Measurements from ENCODE around the gene PC.

PC gene

DNA sequence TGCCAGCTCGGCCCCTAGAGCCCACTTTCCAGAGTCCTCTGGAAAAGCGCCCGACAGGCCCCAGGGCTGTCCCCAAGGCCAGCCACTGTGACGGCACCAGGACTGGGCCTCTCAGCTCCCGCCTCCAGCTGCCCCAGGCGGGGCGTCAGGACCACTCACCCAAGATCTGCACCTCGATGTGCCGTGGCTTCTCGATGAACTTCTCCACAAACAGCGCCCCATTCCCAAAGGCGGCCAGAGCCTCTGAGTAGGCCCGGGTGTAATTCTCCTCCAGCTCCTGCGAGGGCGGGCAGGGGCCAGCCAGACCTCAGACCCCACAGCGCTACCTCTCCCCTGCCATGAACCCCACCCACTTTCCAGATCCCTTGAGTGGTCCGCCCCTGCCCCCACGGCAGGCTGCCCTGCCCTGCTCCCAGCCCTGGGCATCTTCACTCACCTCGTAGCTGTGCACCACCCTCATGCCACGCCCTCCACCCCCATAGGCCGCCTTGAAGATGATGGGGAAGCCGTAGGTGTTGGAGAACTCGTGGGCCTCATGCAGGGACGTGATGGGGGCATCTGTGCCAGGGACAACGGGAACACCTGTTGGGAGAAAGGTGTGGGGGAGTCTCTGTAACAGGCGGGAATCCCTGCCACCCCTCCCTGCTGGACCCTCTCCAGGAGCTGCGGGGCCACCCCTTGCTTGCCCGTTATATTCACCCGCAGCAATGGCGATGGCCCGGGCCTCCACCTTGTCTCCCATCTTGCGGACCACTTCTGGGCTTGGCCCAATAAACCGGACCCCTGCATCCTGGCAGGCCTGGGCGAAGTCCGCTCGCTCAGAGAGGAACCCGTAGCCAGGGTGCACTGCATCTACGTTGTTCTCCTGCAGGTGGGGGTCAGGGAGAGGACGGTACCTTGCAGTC is 87.3 kb downstream of the PC start:
- TF ChIP-seq, protein P1, sequence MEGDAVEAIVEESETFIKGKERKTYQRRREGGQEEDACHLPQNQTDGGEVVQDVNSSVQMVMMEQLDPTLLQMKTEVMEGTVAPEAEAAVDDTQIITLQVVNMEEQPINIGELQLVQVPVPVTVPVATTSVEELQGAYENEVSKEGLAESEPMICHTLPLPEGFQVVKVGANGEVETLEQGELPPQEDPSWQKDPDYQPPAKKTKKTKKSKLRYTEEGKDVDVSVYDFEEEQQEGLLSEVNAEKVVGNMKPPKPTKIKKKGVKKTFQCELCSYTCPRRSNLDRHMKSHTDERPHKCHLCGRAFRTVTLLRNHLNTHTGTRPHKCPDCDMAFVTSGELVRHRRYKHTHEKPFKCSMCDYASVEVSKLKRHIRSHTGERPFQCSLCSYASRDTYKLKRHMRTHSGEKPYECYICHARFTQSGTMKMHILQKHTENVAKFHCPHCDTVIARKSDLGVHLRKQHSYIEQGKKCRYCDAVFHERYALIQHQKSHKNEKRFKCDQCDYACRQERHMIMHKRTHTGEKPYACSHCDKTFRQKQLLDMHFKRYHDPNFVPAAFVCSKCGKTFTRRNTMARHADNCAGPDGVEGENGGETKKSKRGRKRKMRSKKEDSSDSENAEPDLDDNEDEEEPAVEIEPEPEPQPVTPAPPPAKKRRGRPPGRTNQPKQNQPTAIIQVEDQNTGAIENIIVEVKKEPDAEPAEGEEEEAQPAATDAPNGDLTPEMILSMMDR (IDR thresholded peaks at IDR 0.05; ENCODE audit: insufficient read depth, low read length, missing control alignments) = no peak
- no peak overlapping the region for H3K4me3 ChIP-seq (ENCODE audit: low read depth, low read length)
- DNase-seq (ENCODE audit: low read depth, low spot score) = no peak
- CTCF ChIA-PET = interaction anchor here (4.5 kb wide), 1 partner anchor 11 kb away, joined by 27 read pairs; no protein-coding TSS in a partner anchor
- POLR2A ChIA-PET = no interaction called here

DNA sequence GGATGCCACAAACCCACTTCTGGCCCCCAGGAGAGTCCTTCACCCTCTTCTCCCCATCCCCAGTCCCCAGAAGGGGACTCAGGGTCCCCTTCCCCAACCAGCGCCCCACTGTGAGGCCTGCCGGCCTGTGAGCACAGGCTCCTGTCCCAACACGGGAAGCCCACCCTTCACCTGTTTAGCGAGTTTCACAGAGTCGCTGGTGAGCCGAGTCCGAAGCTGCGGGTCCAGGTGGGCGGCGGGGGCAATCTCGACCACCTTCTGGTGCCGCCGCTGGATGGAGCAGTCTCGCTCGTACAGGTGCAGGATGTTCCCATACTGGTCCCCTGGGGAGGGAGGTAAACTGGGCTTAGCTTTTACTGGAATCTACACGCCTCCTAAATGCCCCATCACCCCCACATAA is 88.1 kb downstream of the PC start:
- ChIA-PET CTCF (interaction anchor here (4.5 kb wide), 1 partner anchor 11 kb away, joined by 27 read pairs; no protein-coding TSS in a partner anchor), POLR2A (no interaction called here)
- no peak overlapping the region for H3K4me3 ChIP-seq (ENCODE audit: low read depth, low read length)
- TF ChIP-seq, protein P1 (IDR thresholded peaks at IDR 0.05; ENCODE audit: insufficient read depth, low read length, missing control alignments) = no peak
- DNase-seq (ENCODE audit: low read depth, low spot score) = no peak

DNA sequence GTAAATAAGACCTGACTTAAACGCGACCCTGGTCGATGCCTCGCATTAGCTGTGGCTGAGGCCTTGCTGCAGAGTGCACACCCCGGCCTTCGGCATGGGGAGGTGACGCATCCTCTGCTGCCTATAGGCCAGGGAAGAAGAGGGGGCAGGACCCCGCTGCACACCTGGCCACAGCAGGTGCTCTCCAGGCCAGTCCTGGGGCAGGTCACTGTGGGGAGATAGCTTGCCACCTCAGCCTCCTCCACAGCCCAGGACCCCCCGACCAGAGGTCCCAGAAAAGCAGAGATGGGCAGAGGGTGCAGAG is 88.7 kb downstream of the PC start:
- no peak overlapping the region for H3K4me3 ChIP-seq (ENCODE audit: low read depth, low read length)
- TF ChIP-seq, protein P1 (IDR thresholded peaks at IDR 0.05; ENCODE audit: insufficient read depth, low read length, missing control alignments) = no peak
- DNase-seq (ENCODE audit: low read depth, low spot score) = no peak
- CTCF ChIA-PET = interaction anchor here (4.5 kb wide), 1 partner anchor 12 kb away, joined by 27 read pairs; no protein-coding TSS in a partner anchor
- POLR2A ChIA-PET = no interaction called here

DNA sequence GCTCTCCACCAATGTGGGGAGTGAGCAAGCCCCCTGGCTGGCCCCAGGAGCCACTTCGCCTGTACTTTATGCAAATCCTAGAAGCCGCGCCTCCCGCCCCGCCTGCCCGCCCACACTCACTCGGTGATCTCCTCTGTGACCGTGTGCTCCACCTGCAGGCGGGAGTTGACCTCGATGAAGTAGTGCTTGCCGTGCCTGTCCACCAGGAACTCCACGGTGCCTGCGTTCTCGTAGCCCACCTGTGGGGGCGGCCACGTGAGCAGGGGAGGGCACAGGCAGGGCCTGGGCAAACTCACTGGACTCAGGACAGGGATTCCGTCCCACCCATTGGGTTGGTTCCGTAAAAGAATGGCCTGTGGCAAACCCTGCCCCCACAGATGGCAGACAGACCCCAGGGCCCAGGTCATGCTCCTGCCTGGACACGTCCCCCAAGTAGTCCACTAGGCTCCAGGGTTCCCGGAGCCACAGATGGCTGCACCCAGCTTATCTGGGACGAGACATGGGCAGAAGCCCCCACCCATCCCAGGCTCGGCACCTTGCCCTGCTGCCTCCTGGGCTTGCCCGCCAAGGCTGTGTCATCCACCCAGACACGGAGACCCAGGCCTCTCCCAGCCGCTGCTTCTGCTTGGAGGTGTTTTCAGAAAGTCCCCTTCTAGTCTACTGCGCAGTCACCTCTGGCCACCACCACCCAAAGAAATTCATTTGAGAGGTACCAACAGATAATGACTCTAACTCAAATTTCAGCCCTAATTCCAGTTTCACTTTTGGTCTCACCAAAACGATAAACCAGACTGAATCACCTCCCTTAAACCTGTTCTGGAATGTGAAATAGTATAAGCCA is 89.2 kb downstream of the PC start:
- TF ChIP-seq, protein P1 (IDR thresholded peaks at IDR 0.05; ENCODE audit: insufficient read depth, low read length, missing control alignments) = no peak
- no peak overlapping the region for H3K4me3 ChIP-seq (ENCODE audit: low read depth, low read length)
- no peak for DNase-seq (ENCODE audit: low read depth, low spot score)
- CTCF ChIA-PET = interaction anchor here (4.5 kb wide), 1 partner anchor 13 kb away, joined by 27 read pairs; no protein-coding TSS in a partner anchor
- POLR2A ChIA-PET = no interaction called here

DNA sequence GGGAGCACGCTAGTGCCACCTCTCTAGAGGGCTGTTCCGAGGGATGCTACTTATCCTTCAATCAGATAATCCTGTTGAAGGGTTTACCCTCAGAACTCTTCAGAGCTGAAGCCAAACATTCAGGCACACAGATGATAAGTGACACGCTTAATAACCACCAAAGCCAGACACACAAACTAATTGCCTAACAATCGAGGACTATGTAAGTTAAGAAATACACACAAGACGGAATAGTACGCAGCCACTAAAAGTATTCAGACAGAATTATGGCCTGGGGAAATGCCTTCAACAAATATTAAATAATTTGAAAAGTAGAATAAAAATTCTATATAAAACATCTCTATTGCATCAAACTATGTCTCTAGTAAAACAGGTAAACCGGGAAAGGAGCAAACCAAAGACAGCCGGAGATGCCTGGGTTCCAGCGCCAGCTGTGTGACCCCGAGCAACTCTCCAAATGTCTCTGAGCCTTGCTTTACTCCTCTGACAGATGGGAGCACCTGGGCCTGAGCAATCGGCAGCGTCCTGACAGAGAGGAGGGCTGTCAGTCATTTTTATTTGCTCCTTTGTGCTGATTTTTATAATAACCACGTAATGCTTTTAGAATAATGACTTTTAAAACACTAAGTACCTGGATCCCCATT is 90.0 kb downstream of the PC start:
- TF ChIP-seq, protein P1 (IDR thresholded peaks at IDR 0.05; ENCODE audit: insufficient read depth, low read length, missing control alignments) = no peak
- no peak for DNase-seq (ENCODE audit: low read depth, low spot score)
- no peak overlapping the region for H3K4me3 ChIP-seq (ENCODE audit: low read depth, low read length)
- ChIA-PET POLR2A (no interaction called here), CTCF (interaction anchor here (1.5 to 1.8 kb wide), 2 partner anchors 12 to 14 kb away, joined by 4 to 5 read pairs; no protein-coding TSS in a partner anchor)
